Hippocampal formation (tissue), 2 donors: ENCODE results near the gene NAPA.

ENCODE experiments used
- DNase-seq, 2 donors: peaks; one replicate each; lab custom pipeline; 2025; lab: John Stamatoyannopoulos, UW

The NAPA gene

DNA sequence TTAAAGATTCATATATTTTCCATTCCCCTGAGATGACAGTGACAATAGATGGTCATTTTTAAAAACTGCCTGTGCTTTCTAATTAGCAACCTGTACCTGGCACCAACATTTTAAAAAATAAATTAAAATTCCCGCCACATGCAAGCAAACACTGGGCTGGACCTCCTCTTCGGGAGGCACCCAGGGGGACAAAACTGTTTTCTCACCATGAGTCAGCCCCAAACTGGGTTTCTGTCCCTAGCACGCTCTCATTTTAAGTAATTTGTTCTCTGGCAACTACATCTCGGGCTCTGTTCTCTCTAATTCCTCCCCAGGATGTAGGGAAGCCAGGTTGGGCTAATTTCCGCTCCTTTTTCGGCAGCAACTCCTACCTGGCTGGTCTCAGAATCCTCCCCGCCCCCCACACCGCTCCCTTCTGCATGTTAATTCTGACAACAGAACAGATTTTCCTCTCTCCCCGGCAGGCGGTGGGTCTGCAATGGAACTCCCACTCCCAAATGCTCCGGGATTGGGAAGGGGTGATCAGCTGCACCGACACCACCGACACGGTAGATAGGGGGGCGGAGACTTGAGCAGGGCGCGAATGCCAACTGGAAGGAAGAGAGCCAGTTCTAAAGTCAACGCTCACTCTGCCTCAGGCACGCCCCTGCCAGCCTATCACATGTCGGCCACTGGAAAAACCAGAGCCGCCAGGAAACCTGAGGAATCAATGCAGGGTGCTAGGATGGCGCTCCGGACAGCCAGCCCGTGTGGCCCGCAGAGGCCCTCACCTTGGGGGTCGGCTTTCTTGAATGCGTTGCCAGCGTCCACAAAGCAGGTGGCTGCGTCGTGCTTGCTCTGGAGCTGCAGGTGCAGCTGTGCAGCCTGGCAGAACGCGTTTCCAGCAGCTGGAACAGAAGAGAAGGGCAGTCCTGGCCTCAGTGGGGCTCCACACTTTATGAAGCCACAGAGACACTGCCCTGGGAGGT lies 14.7 kb downstream of the NAPA start:
- no peak for DNase-seq

DNA sequence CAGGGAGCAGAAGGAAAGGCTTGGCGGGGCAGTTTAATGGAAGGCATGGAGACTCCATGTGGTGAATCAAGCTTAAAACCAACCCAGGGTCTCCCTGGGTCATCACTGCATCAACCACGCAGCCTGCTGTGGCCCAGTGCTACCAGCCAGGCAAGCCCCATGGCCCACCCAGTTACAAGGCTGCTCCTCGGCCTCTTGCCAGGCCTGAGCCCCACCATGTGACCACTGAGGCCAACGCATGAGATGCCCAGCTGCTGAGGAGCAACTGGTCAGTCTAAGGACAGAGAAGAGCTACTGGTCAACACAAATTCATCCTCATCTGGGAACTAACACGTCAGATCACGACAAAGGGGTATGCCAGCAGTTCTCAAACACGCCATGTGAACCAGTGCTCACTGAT lies 15.5 kb downstream of the NAPA start:
- DNase-seq: no peak

DNA sequence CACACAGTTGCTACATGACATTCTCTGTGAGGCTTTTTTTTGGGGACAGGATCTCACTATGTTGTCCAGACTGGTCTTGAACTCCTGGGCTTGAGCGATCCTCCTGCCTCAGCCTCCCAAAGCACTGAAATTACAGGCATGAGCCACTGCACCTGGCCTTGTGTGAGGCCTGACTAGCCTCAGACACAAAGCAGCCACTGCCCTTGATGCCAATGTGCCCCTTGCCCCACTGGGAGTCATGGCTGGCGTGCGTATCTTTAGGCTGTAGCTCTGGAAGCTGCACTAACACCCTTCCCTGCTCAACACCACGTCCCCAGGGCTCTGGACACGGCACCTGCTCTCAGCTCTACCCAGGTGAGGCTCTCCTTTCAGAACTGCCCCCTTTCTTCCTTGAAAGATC lies 16.3 kb downstream of the NAPA start:
- no peak for DNase-seq

DNA sequence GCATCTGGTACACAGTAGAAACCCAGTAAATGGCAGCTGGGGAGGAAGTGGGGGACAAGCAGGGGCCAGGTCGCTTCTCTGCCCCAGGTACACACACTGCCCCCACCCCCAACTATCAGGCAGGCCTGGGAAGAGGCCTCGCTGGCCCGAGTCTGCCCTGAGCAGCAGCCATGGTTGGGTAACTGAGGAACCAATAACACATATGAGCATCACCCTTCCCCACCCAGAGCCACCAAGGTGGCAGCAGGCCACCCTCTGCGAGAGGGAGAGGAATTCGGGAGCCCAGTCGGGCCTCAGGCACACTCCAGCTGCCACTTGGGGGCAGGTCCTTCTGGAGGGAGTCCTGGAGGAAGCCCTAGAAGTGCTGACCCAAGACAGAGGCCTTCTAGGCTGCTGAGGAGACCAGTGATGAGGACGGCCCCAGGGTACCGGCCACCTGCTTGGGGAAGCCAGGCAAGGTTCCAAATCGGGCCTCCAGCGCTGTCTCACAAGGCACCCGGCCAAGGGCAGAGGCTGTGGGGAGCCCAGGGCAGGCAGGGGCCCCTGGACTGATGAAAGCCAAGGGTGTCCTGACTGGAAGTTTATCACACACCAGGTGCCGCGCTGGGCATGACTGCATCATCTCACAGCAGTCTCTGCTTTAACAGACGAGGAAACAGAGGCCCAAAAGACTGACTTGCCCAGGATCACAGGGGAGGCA lies 16.9 kb downstream of the NAPA start:
- no peak for DNase-seq

DNA sequence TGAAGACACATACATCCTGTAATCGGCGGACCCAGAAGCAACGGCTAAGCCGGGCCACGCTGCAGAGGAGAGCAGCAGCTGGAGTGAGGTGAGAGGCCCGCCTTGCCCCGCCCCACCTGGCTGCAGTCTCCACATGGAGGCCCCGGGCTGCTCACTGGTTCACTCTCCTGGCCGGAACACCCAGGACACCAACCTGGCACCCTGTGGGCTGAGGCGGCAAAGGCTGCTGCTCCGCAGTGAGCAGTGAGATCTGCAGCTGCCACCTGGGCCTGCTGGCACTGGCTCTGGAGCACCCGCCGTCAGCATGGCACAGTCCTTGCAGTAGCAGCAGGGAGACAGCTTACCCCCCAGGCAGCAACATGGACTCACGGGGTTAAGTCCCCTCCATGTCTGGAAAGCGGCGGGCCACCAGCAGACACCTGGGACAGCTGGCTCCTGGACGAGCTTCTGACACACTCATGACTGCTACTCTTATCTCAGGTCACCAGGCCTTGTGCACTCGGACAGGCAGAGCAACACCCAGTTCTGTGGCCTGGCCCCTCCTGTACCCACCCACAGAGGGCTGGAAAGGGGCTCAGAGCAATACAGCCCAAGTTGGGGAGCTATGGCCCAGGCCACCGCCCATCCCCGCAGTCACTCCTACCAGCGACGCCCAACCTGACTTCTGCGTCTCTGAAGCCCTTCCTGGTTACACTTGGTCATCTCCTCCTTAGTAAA lies 17.7 kb downstream of the NAPA start:
- DNase-seq: no peak

DNA sequence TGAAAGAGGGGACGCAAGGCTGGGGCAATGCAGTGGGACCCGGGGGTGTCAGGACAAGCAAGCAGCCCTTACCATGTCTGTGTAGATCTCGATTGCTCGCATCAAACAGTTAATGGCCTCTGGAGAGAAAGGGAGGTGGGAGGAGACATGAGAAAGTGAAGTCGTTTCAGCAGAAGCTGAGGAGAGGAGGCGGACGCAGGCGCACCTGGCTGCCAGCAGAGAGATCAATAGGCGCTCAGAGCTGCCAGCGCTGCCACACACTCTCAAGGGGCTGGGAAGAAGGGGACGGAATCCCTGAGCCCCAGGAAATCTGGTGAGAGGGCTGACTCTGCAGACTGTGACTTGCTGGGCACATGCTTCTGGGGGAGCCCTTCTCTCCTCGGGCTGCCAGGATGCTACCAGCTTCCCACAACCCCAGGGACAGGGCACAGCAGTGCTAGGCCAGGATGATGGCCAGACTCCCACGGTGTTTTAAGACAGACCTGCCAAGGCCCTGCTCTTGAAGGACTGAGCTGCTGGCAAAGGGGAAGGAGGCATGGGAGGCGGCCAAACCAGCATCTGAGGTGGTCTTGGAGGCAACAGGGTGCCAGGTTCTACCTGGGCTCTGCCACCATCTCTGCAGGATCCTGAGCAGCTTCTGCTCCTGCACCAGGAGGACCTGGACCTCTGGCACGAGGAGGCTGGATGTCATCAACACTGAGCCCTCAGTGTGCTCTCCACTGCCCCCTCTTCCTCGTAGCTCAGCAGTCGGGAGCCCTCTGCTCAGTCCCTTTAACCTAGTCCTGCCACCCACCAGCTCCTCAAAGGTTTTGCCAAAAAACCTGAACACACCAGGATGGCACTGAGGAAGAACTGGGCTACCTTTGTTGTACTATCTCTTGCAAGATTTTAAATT lies 19.1 kb downstream of the NAPA start:
- DNase-seq: no peak

DNA sequence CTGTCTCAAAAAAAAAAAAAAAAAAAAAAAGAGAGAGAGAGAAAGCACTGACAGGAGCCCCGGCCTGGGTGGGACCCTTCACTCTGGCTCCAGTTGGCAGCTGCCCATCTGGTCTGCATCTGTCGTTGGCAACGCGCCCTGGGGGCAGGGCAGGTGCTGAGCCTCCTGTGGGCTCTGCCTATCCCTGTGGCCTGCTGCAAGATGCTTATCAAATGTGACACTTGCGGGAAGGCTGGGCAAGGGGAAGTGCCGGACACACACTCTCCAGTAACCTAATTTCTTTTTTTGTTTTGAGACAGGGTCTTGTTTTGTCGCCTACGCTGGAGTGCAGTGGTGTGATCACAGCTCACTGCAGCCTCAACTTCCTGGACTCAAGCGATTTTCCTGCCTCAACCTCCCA lies 20.1 kb downstream of the NAPA start:
- DNase-seq: no peak

DNA sequence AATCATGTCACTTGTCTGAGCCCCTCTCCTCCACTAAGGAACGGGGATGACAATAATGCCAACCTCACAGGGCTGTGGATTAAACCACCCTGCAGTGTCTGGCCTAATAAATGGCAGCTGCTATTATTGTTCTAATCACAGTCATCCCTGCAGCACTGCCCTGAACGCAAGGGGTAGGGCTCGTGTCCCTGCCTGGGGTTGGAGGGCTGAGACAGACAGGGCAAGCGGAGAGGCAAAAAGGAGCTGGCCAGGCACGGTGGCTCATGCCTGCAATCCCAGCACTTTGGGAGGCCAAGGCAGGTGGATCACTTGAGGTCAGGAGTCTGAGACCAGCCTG lies 20.7 kb downstream of the NAPA start:
- DNase-seq: no peak

DNA sequence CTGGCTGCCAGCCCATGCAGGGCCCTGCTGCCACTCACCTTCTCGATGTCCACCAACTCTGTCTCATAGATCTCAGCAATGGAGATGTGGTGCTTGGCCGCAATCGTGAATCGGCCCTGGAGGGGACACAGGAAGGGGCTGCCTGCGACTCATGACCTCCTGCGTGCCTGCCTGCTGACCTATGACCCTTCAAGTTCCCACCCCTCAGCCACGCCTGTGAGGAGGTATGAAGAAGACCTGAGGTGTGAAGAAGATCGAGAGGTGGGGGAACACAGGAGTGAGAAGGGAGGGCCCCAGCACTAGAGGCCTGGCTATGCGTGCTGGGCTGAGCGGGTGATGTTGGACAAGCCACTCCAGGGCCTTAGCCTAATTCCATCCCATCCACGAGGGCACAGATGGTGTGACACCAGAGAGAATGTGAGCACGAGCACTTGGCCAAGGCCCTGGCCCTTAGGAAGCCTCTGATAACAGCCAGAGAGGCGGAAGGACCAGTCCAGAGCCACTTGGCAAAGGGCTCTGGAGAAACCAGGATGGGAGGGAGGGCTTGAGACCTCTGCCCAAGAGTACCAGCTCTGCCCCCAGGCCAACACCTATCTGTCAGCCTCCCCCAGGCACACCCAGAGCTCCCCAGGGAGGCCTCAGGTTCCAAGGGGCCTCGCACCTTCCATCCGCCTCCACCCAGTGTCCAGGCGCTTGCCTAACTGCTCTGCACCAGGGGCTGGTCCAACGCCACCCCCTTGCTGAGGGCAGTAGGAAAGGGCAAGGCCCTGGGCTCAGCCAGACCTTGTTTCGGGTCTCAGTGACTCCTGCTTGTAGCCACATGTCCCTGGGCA lies 21.3 kb downstream of the NAPA start:
- no peak for DNase-seq

DNA sequence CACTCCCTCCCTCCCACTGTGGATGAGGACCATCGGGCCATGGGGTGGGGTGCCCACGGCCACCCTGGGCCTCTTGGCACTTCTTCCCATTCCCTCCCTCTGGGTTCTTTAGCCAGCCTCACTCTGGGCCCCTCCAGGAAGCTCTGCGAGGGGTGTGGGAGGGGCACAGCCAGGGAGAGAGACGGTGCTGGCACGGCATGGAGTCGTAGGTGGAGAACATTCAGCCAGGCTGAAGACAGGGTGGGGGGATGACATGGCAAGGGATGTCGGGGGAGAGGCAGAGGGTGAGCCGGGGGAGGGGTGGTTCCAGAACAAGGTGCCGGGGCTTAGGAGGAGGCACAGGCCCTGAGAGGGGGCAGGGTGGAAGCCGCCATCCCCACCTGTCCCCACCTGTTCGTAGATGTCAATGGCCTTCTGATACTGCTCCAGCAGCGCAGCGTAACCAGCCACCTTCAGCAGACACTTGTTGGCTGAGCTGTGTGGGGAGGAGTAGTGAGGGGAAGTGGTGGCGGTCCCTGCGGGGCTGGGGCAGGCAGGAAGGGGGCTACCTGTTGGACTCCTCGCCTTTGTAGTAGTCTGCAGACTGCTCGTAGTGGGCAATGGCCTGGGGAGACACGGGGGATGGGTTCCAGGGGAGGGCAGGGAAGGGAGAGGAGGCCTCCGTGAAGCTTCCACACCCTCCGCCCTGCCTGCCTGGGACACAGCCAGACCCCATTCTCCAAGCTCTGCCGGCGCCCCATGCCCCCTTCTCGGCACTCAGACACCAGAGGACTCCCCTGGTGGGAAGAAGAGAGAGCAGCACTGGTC lies 22.1 kb downstream of the NAPA start:
- DNase-seq: no peak

DNA sequence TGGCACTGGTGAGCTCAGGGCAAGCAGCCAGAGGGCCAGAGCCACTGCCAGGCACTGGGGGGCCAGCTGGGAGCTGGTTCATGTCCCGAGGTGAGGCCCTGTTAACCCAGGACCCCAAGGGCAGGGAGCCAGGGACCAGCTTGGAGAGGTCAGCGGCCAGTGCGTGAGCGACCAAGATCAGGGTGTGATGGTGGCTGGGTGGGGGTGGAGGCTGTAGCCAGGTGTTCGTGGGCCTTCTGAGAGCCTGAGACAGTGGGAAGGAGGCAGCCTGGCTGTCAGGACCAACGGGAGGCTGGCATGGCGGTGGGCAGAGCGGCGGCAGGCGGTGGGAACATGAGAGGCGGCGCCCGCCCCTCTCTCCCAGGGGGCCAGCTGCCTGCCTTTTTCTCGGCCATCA lies 22.7 kb downstream of the NAPA start:
- DNase-seq: no peak

DNA sequence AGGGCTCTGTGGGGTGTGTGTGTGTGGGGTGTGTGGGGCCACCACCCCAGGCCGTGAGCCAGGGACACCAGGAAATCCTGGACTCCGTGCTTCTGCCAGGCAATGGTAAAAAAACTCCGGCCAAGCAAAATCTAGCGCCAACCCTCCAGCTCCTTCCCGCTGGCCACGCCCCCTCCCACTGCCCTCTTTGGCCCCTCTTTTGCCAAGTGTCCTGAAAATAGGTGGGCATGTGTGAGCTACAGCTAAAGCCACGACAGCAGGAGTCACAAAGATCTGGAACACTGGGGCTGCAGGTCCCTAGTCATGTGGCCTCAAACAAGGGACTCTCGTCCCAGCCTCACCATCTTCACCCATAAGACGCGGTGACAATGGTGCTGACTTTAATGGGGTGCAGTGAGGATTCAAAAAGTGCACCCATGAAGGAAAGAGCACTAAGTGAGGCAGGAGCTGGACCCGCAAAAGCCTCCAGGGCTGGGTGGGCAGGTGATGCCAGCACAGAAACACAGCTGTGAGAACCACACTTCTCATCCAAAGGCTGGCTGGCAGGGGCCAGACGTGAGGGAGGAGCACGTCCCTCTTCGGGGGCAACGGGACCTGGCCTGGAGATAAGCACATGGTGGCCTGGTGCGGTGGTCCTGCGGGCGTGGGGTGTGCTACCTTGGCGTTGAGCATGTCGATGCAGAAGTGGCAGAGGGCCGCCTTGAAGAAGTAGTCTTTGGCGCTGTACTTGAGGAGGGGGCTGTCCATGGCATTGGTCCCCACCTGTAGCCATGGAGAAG lies 23.3 kb downstream of the NAPA start:
- no peak for DNase-seq

DNA sequence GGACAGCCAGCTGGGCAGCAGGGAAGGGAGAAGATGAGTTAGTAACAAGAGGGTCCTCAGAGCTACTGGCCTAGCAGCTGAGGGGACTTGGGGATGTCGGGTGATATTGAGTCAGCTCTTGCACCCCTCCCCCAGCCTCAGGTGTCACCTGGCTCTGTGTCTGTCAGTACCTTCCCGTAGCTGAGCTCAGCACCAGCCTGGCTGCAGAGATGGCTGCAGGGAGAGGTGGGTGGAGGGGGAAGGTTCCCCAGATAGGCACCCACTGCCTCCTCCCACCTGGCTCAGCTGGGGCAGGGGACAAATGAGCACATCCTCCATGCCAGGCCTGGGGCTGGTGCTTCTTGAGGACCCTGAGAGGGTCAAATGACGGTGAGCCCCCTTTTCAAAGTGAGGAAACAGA lies 24.0 kb downstream of the NAPA start:
- DNase-seq: no peak

DNA sequence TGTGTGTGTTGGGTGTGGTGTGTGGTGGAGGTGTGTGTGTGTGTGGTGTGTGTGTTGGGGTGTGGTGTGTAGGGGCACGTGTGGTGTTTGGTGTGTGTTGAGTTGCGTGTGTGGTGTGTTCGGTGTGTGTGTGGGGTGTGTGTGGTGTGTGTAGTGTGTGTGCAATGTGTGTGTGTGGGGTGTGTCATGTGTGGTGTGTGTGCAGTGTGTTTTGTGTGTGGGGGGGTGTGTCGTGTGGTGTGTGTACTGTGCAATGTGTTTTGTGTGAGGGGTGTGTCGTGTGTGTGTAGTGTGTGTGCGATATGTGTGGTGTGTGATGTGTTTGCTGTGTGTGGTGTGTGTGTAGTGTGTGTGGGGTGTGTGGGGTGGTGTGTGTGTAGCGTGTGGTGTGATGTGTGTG lies 24.8 kb downstream of the NAPA start:
- no peak for DNase-seq

DNA sequence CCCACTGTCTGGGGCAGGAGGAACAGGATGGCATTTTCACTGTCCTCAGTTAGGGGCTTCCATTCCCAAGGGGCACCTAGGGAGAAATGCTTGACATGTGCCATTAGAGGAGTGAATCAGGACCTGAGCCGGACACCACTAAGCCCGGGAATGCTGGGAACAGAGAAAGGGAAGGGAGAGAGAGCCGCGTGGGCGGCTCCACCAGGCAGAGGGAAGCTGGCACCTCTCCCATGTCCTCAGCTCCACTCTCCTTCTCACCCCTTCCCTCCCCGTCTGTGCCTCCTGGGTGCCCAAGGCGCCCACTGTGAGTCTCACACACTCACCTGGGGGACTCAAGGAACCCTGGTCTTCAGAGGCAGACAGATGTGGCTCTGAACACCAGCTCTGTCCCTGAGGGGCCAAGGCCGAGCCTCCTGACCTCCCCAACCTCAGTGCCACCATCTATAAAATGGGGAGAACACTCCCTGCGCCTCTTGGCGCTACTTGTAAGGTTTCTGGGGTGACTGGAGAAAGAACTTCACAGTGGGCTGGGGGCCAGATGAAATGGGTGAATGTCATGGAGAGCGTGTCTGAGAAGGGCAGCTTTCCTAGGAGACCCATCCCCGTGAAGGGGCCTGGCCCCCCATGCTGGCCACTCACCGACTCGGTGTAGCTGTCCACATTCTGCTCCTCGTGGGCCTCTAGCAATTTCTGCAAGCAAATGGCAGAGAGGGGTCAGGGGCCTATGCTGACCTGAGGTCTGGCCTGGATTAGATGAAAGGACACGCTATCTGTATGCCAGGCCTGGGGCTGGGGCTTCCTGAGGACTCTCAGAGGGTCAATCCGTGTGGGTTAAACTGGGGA lies 25.6 kb downstream of the NAPA start:
- no peak for DNase-seq

DNA sequence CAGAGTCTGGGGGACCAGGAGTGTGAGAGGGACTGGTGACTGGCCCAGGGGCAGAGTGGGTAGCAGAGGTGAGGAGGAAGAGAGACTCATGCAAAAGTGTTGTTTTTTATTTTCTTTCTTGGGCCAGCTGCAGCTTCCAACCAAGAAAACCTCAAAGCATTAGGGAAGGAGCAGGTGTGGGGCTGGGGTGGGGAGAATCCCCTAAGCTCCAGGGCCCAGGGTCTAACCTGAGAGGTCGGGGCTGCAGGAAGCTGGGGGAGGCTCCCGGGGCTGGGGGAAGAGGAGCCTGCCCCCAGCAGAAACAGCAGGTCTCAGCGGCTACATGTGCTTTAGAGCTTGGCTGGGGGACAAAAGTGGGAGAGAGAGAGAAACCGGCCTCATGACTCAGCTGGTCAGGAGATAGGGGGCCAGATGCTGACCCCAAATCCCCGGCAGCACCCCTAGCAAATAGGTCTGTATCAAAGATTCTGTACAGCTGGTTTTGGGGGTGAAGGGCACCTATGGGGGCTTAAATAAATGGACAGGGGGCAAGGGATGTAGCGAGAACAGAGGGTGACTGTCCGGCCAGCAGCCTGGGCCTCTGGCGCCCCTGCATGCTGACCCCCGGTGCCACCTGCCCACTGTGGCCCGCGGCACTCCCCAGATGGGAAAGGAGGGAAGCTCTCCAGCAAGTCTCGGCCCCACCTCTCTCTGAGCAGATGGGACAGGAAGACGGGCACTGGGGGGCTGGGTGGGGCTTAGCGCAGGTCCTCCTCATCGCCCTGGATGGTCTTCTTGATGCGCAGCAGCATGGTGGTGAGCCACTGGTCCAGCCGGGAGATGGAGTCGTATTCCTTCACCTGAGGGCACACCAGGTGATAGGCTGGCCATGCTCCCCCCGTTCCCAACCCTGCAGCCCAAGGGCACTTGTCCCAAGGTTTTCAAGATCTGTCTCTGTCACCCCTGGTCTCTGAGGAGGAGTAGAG lies 27.0 kb downstream of the NAPA start:
- no peak for DNase-seq

DNA sequence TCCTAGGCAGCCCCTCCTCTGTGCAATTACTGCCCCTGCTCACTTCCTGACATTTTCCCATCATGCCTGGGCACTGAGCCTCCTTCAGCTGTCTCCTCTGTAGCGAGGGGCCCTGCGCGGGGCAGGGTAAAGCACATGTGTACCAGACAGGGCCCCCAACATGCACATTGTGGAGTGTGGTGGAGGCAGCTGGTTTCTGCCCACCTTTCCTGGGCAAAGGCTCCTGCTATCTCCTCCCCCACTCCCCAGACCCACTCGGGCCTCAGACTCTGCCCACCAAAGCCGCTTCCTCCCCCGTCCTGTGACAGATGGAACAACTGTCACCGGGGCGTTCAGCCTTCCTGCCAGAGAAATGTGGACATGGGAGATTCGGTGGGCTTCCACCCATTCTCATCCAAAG lies 28.0 kb downstream of the NAPA start:
- DNase-seq: no peak
